Lower lobe of right lung (tissue), 2 donors: ENCODE data around the gene LARP6. TPM values are rescaled to one million over a fixed set of nuclear protein-coding genes. Genes with fewer than 3 reads are reported as not detected.

Experiments
- ATAC-seq, 2 donors: fragments of 200-7000 bp; cut with Tn5 transposase; one replicate each; pipeline ENCODE4 v1.9.1; 2020 to 2022; ENCODE audit warnings: mild to moderate bottlenecking in 2 of 2, moderate library complexity in 2 of 2
- DNase-seq: peaks from one replicate; pipeline ENCODE4 v3.0.0-alpha.2; 2020
- H3K27ac ChIP-seq: fragments of 200-600 bp; one replicate; pipeline ENCODE4 v1.8.0; 2022
- H3K27me3 ChIP-seq: fragments of 200-600 bp; one replicate; pipeline ENCODE4 v1.8.0; 2022; ENCODE audit warnings: low read depth
- H3K36me3 ChIP-seq: fragments of 200-600 bp; one replicate; pipeline ENCODE4 v1.8.0; 2022; ENCODE audit warnings: mild to moderate bottlenecking
- H3K4me1 ChIP-seq: fragments of 200-600 bp; one replicate; pipeline ENCODE4 v1.8.0; 2022
- H3K4me3 ChIP-seq: fragments of 200-600 bp; one replicate; pipeline ENCODE4 v1.8.0; 2022; ENCODE audit warnings: mild to moderate bottlenecking
- H3K9me3 ChIP-seq: fragments of 200-600 bp; one replicate; pipeline ENCODE4 v1.8.0; 2022
- CTCF ChIP-seq: fragments of 200-600 bp; IDR thresholded peaks from one replicate; pipeline ENCODE4 v1.8.0; 2022; ENCODE audit warnings: antibody characterized with exemption, mild to moderate bottlenecking
- intact Hi-C: fragments of 100-400 bp; cut with DNase I; formaldehyde crosslinking; loops from one replicate; pipeline ENCODE4 v1.11.0; 2022
- total RNA-seq: library from RNA; stranded (reverse); fragmentation: NEBNext Ultra II Directional; extraction: Animal tissue kit (Norgen Biotek cat#: 25700); gene quantifications from one replicate; pipeline ENCODE4 v1.2.1, GENCODE V29; 2021
- donor health status: DM: no; HTN: yes; CAD: no; lungs with severe emphysema.

The LARP6 gene
- total RNA-seq, 1 donor from 2014 or later = 7.5 TPM

DNA sequence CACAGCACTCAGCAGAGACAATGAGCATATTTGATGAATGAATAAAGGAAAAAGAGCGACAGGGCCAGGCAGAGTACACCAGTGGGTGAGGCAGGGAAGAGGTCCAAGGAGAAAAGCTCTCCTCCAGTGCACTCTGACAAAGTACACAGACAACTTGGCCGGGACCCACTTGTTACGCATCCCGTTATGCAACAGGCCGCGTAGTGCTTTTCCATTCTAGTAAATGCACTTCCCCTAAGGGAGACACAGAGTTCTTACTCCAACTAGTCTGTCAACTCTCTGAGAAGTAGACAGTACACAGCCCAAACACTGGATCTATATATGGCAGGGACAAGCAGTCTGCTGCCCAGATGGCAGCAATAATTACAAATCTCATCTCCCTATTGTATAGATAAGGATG, 18.5 kb downstream of the LARP6 start:
- no peak for ATAC-seq
- no peaks in the 10 kb centered on the region for H3K9me3 ChIP-seq
- no peak for TF ChIP-seq CTCF
- intact Hi-C loops = no loop called here
- H3K27ac ChIP-seq = no peak overlapping the region
- no peak overlapping the region for H3K4me3 ChIP-seq
- H3K36me3 ChIP-seq = peaks cover 15% of the 10 kb centered on the region
- H3K27me3 ChIP-seq = no peaks in the 10 kb centered on the region
- DNase-seq = no peak
- no peaks in the 10 kb centered on the region for H3K4me1 ChIP-seq

- H3K27ac ChIP-seq = no peak overlapping the region
- intact Hi-C loops = no loop called here
These were observed 19.0 kb downstream of the LARP6 start for GRCh38 chr15:70834999-70835398.

GRCh38 chr15:70833861-70834765, 19.8 kb downstream of the LARP6 start:
- intact Hi-C loops = no loop called here
- Histone ChIP-seq H3K27me3 (no peaks in the 10 kb centered on the region), H3K27ac (no peak overlapping the region), H3K4me3 (no peak overlapping the region), H3K36me3 (peaks cover 15% of the 10 kb centered on the region), H3K4me1 (no peaks in the 10 kb centered on the region), H3K9me3 (no peaks in the 10 kb centered on the region)
- TF ChIP-seq CTCF = no peak
- DNase-seq (no peak), ATAC-seq (peak in 1 of 2 donors; percentile 23)

More at GRCh38 chr15:70834999-70835398, 19.0 kb downstream of the LARP6 start:
- DNase-seq = no peak
- TF ChIP-seq CTCF = no peak
- Histone ChIP-seq H3K4me3 (no peak overlapping the region), H3K4me1 (no peaks in the 10 kb centered on the region), H3K9me3 (no peaks in the 10 kb centered on the region), H3K27me3 (no peaks in the 10 kb centered on the region), H3K36me3 (peaks cover 15% of the 10 kb centered on the region)
- ATAC-seq = no peak

GRCh38 chr15:70833422-70833821, 20.5 kb downstream of the LARP6 start:
- intact Hi-C loops = no loop called here
- no peaks in the 10 kb centered on the region for H3K4me1 ChIP-seq
- ATAC-seq (no peak), DNase-seq (no peak)
- H3K4me3 ChIP-seq = no peak overlapping the region
- no peaks in the 10 kb centered on the region for H3K27me3 ChIP-seq
- no peak overlapping the region for H3K27ac ChIP-seq
- no peak for TF ChIP-seq CTCF
- peaks cover 15% of the 10 kb centered on the region for H3K36me3 ChIP-seq
- no peaks in the 10 kb centered on the region for H3K9me3 ChIP-seq

GRCh38 chr15:70832176-70832575, 21.8 kb downstream of the LARP6 start:
- no peaks in the 10 kb centered on the region for H3K27me3 ChIP-seq
- H3K36me3 ChIP-seq = peaks cover 15% of the 10 kb centered on the region
- TF ChIP-seq CTCF = no peak
- no peaks in the 10 kb centered on the region for H3K9me3 ChIP-seq
- no peaks in the 10 kb centered on the region for H3K4me1 ChIP-seq
- H3K4me3 ChIP-seq = no peak overlapping the region
- ATAC-seq = no peak
- no peak for DNase-seq
- intact Hi-C loops = no loop called here
- no peak overlapping the region for H3K27ac ChIP-seq
